ENCODE results near the gene ARFGEF3.
"Not testable (repeated sequence)": the region's sequence is repeated elsewhere in the genome, so short reads cannot be mapped to it uniquely, and the experiment has no call there.

The ARFGEF3 gene

GRCh38 chr6:138368684-138369083 is 206.9 kb downstream of the ARFGEF3 start:
- DNase-seq (ENCODE audit: low spot score), result not testable (repeated sequence)

DNA sequence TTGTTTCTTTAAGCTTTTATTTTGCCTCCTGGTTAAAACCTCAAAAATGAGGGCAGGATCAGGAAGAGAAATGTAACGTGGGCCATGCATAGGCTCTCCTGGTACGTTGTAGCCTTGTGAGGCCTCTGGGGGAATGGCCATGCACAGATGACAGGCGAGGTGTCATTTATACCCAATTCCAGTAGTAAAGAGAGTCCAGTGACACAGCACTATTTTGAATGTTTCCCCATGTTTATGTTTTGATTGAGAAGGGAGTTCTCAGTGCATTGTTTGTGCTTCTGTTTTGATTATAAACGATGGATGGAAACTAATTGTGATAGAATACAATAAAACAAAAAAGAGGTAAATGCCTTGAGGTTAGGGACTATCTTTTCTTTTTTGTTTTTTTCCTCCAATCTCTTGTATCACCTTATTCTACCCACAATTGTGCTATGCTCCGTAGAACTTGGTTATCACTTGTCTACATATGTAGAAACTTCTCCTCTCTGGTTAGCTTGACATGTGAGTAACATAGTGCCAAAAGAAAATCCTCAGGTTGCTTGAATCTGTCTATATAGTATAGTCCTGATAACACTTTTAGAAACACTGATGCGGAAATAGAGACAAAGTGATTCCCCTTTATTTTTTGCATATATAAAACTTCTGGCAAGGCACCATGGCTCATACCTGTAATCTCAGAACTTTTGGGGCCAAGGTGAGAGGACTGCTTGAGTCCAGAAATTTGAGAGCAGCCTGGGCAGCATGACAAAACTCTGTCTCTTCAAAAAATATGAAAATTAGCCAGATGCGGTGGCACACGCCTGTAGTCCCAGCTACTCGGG is 209.1 kb downstream of the ARFGEF3 start:
- no peak for DNase-seq (ENCODE audit: low spot score)

- no peak for DNase-seq (ENCODE audit: low spot score)
These were observed 209.6 kb downstream of the ARFGEF3 start for GRCh38 chr6:138371452-138371711.

- no peak for DNase-seq (ENCODE audit: low spot score)
These were observed 210.0 kb downstream of the ARFGEF3 start for GRCh38 chr6:138371720-138372119.

- DNase-seq (ENCODE audit: low spot score), result no peak
These were observed 211.1 kb downstream of the ARFGEF3 start for GRCh38 chr6:138372711-138373463.

- DNase-seq (ENCODE audit: low spot score), result no peak
These were observed 212.5 kb downstream of the ARFGEF3 start for GRCh38 chr6:138374230-138374629.

DNA sequence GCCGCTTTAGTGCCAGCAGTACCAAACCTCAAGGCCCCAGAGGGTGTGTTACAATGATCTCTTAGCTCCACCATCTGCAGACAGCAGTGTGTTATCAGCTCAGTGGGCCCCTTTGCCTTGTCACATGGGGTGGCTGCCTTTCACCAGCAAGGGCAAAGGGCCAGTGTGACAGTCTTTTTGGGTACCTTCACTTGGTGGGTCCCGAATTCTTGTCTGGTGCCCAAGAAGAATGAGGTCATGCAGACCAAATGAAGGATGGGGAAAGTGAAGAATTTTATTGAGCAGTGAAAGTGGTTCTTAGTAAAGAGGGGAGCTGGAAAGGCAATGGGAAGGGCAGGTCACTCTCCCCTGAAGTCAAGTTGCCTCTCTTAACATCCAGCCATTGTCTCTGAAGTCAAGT is 213.1 kb downstream of the ARFGEF3 start:
- no peak for DNase-seq (ENCODE audit: low spot score)

DNA sequence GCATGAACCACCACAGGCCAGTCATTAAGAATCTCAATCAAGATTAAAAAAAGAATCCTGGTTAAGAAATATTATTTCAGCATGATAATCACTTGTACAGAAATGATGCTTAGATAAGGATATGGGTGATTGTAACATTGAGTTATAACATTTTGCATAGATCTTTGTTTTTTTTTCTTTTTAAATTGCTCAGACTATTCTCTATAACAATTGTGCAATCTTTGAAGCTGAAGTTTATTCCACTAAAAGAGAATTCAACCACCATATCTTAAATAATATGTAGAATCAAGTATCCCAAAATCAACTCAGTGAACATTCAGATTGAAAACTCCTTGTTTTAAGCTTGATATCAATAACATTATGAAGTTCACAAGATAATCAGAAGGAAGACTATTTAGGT is 215.3 kb downstream of the ARFGEF3 start:
- DNase-seq (ENCODE audit: low spot score), result no peak

DNA sequence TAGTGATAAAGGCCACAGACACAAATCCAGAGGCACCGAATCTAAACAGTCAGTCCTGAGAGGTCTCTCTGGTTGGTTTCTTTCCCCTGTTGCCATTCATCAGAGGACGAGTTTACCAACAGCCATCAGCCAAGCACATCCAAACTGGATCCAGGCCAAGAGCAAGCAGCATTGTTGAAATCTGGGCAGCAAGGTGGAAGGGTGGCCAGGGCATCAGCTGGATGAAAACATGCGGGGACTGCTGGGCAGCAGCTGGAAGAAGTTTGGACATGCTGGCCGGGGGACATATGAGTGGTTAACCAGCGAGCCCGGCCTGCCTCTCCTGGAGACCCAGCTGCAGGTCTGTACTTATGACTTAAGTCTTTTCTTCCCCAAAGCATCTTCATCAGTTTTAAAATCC is 216.1 kb downstream of the ARFGEF3 start, which contains the start of gene SMIM28:
Gene SMIM28 (plus strand): TSS at position 62 of the 400 bp plus-strand sequence. CDS start 168 bp downstream, at position 230.
- no peak for DNase-seq (ENCODE audit: low spot score)

GRCh38 chr6:138378463-138378862 is 216.7 kb downstream of the ARFGEF3 start:
- DNase-seq (ENCODE audit: low spot score), result no peak

DNA sequence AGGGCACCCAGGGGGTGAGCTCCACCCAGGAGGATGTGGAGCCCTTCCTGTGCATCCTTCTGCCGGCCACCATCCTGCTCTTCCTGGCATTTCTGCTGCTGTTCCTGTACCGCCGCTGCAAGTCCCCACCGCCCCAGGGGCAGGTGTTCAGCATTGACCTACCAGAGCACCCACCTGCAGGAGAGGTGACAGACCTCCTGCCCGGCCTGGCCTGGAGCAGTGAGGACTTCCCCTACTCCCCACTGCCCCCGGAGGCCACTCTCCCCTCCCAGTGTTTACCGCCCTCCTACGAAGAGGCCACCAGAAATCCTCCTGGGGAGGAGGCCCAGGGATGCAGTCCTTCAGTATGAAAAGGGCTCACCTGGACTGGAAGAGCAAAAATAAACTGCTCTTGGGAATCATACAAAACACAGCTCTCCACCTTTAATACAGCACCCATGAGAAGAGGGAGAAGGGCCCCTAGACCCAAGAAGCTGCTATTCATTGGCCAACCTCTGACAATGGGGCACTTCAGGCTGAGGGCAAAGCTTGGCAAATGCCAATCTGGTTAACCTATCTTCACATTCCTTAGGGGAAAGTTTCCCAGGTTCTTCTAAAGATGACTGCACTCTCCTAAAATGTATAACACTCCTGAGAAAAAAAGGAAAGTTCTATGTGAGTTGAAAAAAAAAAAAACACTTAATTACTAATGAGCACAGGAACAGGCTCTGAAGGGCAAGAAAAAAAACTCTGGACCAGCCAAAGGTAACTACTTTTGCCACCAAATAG is 220.9 kb downstream of the ARFGEF3 start:
- no peak for DNase-seq (ENCODE audit: low spot score)

DNA sequence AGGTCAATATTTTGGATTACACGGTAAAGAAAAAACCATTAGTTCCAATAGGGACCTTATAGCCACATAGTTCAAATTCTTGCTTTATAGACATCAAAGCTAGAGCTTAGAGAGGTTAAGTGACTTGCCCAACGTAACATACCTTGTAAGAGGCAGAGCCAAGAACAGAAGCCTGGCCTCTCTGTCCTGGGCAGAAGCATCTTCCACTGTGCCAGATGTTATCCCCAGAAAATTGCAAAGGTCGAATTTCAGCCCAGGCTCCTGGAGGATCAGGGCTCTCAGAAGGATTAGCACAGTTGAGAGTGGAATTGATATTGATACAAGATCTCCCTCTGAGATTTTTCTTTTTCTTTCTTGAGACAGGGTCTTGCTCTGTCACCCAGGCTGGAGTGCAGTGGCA is 222.0 kb downstream of the ARFGEF3 start:
- no peak for DNase-seq (ENCODE audit: low spot score)

- DNase-seq (ENCODE audit: low spot score), result no peak
These were observed 225.2 kb downstream of the ARFGEF3 start for GRCh38 chr6:138386897-138387296.

- no peak for DNase-seq (ENCODE audit: low spot score)
These were observed 226.0 kb downstream of the ARFGEF3 start for GRCh38 chr6:138387577-138388368.

- DNase-seq (ENCODE audit: low spot score), result no peak
These were observed 227.8 kb downstream of the ARFGEF3 start for GRCh38 chr6:138389551-138389950.
